ENCODE results near the gene LGALS13.

- TF ChIP-seq CTCF (conservative IDR thresholded peaks at IDR 0.05) (no peak), ZFX (IDR thresholded peaks at IDR 0.05) (no peak)
These were observed 19.9 kb upstream of the LGALS13 start for GRCh38 chr19:39582442-39582841.
